Stromal cell of bone marrow (primary cell): ENCODE results near the gene ABHD2.
"Not testable (repeated sequence)": the region's sequence is repeated elsewhere in the genome, so short reads cannot be mapped to it uniquely, and the experiment has no call there.

Experiments
- DNase-seq: peaks from one replicate; pipeline ENCODE4 v3.0.0-alpha.2; 2012; ENCODE audit warnings: low read depth

The ABHD2 gene

GRCh38 chr15:89120479-89121000 lies 32.3 kb downstream of the ABHD2 start:
- DNase-seq, result not testable (repeated sequence)

- no peak for DNase-seq
These were observed 33.2 kb downstream of the ABHD2 start for GRCh38 chr15:89121414-89121813.

GRCh38 chr15:89122505-89123180 lies 34.4 kb downstream of the ABHD2 start:
- DNase-seq, result no peak

GRCh38 chr15:89123181-89123525 lies 34.9 kb downstream of the ABHD2 start:
- peak; percentile 58 for DNase-seq

- no peak for DNase-seq
These were observed 37.0 kb downstream of the ABHD2 start for GRCh38 chr15:89125088-89125826.

- no peak for DNase-seq
These were observed 37.8 kb downstream of the ABHD2 start for GRCh38 chr15:89126009-89126408.

GRCh38 chr15:89127054-89127702 lies 38.9 kb downstream of the ABHD2 start:
- DNase-seq, result no peak

- DNase-seq, result no peak
These were observed 40.3 kb downstream of the ABHD2 start for GRCh38 chr15:89128320-89129122.

- no peak for DNase-seq
These were observed 41.0 kb downstream of the ABHD2 start for GRCh38 chr15:89129123-89129815.

GRCh38 chr15:89129816-89130134 lies 41.5 kb downstream of the ABHD2 start:
- DNase-seq, result no peak

GRCh38 chr15:89130201-89130600 lies 41.9 kb downstream of the ABHD2 start:
- no peak for DNase-seq

- no peak for DNase-seq
These were observed 43.5 kb downstream of the ABHD2 start for GRCh38 chr15:89131731-89132130.

GRCh38 chr15:89132611-89133507 lies 44.6 kb downstream of the ABHD2 start:
- DNase-seq, result no peak

GRCh38 chr15:89135387-89136077 lies 47.3 kb downstream of the ABHD2 start:
- not testable (repeated sequence) for DNase-seq

- no peak for DNase-seq
These were observed 48.0 kb downstream of the ABHD2 start for GRCh38 chr15:89136078-89136806.

GRCh38 chr15:89136818-89137772 lies 48.8 kb downstream of the ABHD2 start:
- no peak for DNase-seq

- DNase-seq, result no peak
These were observed 49.7 kb downstream of the ABHD2 start for GRCh38 chr15:89137926-89138325.

- DNase-seq, result no peak
These were observed 50.9 kb downstream of the ABHD2 start for GRCh38 chr15:89138999-89139612.
